Measurements from ENCODE around the gene PLCL2.
A peak's percentile ranks its signal among the peaks of the same experiment; 100 is the strongest.

PLCL2 gene

GRCh38 chr3:16866571-16866970 is 18.2 kb upstream of the PLCL2 start:
- DNase-seq: peak; percentile 42

- DNase-seq: no peak
These were observed 16.2 kb upstream of the PLCL2 start for GRCh38 chr3:16868513-16868912.

- DNase-seq: no peak
These were observed 15.3 kb upstream of the PLCL2 start for GRCh38 chr3:16869261-16870005.

DNA sequence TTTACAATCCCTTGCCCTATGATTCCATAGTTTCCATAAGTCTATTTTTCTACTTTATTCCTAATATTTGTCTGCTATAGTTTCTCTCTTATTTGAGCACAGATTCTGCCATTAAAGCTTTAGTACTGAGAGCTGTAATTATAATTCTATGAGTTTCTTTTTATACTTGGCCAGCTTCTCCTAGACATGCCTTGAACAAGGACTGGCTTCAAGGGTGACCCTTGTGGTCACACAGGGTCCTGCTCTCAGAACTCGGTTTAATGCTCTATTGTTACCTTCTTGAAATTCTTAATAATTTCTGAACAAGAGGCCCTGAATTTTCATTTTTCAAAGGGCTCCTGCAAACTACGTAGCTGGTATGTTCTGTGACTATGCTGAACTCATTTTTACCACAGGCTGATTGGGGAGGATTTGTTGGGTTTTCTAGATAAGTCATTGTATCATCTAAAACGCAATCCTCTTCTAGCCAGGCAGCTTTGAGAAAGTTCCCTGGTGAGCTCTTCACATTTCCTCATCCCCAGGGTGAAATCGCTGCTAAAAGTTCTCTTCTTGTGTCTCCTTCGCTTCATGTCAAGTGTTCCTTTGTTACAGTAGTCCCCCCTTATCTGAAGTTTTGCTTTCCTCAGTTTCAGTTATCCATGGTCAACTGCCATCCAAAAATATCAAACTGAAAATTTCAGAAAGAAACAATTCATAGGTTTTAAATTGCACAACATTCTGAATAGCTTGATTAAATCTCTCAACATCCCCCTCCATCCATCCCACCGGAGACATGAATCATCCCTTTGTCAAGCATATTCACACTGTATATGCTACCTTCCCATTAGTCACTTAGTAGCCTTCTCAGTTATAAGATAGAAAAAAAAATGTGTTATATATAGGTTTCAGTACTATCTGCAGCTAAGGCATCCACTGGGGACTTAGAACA is 12.6 kb upstream of the PLCL2 start:
- no peak for DNase-seq

GRCh38 chr3:16873872-16874271 is 10.9 kb upstream of the PLCL2 start:
- DNase-seq: no peak

DNA sequence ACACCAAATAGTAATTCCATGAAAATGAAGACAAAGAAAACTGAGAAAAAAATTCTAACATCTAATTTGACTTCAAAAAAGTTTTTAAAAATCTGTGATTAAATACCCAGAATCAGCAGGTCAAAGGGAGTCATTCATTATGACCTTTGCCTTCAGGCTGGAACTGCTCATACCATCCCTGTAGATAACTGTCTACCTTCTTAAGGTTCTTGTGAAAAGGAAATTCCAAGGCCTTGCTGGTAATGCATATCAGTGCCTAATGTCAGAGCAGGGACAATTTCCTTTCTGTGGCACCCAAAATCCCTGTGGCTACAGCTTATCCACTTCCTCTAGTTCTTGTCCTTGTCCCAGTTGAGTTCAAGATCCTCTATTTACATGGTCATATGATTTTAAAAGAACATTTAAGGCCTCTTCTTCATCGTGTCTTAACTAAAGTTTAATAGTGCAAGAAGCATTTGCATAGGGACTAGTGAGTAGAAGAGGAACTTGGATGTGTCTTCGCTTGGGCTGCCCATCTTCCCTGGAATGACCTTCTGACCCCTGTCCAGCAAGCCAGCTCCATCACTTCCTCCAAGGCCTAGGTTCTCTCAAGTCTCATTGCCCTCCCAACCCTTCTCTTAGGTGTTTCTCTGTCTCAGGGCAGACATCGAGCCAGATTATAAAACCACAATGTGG is 8.7 kb upstream of the PLCL2 start:
- no peak for DNase-seq

DNA sequence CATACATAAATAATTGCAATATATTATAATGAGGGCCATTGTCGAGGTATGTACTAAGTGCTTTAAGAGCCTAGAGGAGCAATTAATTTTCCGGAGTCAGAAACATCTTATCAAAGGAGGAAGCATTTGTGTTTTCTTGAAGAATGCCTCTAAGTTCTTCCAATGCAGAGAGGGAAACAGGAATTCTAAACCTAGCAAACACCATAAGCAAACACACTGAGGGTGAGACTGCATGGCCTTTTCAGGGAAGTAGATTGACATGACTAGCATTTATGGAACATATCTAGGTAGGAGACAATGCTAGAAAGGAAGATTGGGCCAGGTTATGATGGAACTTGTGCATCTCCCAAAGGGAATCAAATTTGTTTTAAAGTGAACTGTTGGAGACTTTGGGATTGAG is 7.2 kb upstream of the PLCL2 start:
- no peak for DNase-seq

DNA sequence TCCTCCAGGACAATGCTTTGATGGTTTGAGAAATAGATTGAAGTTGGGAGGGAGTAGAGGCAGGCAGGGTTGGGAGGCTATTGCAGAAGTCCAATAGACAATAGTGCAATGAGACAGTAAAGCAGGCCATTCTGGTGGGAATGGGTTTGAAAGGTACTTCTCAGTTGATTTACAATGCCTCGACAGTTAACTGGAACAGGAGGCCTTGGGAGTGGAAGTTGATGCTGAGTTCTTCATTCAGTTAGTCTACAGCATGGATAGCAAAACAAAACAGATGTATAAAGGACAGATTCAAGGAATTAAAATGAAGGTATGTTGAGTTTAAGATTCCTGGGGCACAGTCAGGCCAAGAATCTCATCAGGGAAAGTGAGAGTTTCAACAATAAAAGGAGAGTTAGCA is 6.8 kb upstream of the PLCL2 start:
- DNase-seq: no peak

DNA sequence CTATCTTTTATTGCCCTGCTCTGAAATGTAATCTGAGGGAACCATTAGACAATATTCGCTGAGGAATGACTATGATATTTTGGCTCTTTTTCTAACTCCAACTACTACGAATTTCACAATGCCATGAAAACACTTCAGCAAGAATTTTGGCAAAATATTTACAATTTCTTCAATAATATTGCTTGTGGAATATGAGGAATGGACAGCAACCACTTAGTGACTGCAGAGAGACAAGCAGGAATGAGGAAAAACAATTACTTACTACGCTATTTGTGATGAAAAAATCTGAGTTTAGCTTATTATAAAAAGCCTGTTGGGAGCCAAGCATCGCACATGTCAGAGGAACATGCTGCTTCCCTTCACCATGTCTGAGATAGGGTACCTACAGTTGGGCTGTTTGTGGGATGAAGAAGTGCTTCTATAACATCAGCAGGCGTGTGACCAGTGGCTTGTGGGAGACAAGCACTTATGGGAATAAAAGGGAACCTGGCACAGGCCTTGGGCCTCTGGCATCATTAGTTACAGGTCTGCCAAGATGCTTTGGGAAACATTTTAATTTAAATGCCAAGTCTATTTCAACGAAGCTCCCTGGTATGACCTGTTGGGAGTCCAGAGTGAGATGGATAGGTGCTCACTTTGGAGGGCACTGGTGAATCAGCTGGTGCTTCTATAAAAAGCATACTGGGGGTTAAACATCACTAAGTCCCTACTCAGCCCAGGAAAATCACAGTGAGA is 2.7 kb upstream of the PLCL2 start:
- no peak for DNase-seq

- no peak for DNase-seq
These were observed 1.6 kb upstream of the PLCL2 start for GRCh38 chr3:16883057-16883722.

GRCh38 chr3:16883723-16884083 is 1.1 kb upstream of the PLCL2 start:
- DNase-seq: no peak

GRCh38 chr3:16884084-16884747 is 539 bp upstream of the PLCL2 start:
- DNase-seq: peak; percentile 75

- DNase-seq: no peak
These were observed 993 bp downstream of the PLCL2 start for GRCh38 chr3:16885593-16886302.

DNA sequence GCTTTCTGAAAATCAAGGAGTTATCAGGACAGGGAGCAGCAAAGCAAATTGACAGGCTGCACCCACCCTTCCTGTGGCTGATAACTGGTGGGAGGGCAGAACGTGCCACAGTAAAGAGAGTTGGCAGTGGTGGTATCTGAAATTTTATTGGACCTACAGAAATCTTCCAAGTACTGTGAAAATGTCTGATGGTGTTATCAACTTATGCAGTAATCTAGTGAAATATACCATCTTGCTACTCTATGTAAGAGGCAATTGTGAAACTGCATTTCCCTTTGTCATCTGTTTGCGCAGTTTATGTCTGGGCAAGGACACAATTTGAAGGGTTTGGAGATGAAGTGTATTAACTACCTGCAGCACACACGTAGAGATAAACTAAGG is 1.5 kb downstream of the PLCL2 start:
- DNase-seq: peak; percentile 42

GRCh38 chr3:16887130-16887529 is 2.4 kb downstream of the PLCL2 start:
- no peak for DNase-seq

GRCh38 chr3:16888356-16888755 is 3.6 kb downstream of the PLCL2 start:
- no peak for DNase-seq

- DNase-seq: peak; percentile 57
These were observed 4.2 kb downstream of the PLCL2 start for GRCh38 chr3:16888785-16889607.

DNA sequence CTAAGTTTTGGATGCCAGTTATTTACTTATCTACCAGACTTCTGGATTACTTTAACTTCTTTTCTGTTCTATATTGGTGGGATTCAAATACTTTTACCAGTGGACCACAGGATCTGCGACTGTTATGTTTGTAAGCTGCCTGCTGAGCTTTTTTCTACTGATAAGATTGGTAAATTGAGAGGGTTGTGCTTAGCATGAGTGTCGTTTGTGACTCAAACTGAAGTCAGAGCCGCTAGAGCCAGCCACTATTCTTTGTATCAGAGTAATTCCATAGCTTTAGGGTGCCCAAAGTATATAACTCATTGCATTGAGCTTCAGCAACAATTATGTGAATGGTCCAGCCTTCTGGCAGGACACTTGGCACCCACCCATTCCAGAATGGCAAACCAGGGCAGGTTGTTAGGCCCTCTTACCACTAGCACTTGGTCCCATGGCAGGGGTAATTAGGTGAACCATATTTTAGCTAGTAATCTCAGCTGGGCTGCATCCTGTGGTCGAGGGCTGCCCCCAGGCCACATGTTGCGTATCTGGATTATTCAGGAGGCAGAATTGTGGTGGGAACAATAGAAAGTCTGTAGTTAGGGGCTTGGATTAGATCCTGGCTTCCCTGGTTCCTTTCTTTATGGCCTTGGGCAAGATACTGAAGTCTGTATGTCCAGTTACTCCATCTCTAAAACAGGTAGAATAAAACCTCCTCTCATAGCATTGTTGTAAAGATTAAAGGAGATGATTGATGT is 6.0 kb downstream of the PLCL2 start:
- no peak for DNase-seq

GRCh38 chr3:16893618-16894200 is 9.0 kb downstream of the PLCL2 start:
- DNase-seq: no peak

Data from CD4-positive, alpha-beta T cell treated with Interleukin-17A for 1 hour (primary cell).